Measurements from ENCODE around the gene CXXC1. TPM values are rescaled to one million over a fixed set of nuclear protein-coding genes. Genes with fewer than 3 reads are reported as not detected.

Gene CXXC1
- total and polyA plus RNA-seq, 12 donors: 22.1 to 66.6 (median 26.7) TPM

GRCh38 chr18:50299626-50300388 lies 12.3 kb upstream of the CXXC1 start:
- no peak for TF ChIP-seq CTCF (IDR thresholded peaks at IDR 0.05)
- no peak overlapping the region for H3K27ac ChIP-seq
- peaks cover 0 to 5% (median 0%) of the 10 kb centered on the region in 11 donors for H3K9me3 ChIP-seq
- no peak overlapping the region for H3K4me3 ChIP-seq
- no peak for ATAC-seq
- intact Hi-C loops (cut with DNase I): no loop called here
- no peaks in the 10 kb centered on the region for H3K36me3 ChIP-seq
- 72 to 80% methylated on average over 7 of the region's 7 CpGs for WGBS, 2 donors
- no peak for DNase-seq
- H3K27me3 ChIP-seq: peaks cover 9 to 66% (median 53%) of the 10 kb centered on the region in 7 donors
- H3K4me1 ChIP-seq: peaks cover 0 to 16% (median 13%) of the 10 kb centered on the region in 9 donors

- ATAC-seq: peak in 7 of 8 donors; percentile 12 to 68 (median 32)
- 19 to 23% methylated on average over 43 to 49 of the region's 49 CpGs for WGBS, 2 donors
- intact Hi-C loops (cut with DNase I): no loop called here
Measured at GRCh38 chr18:50298443-50299284, 11.2 kb upstream of the CXXC1 start.

GRCh38 chr18:50297621-50298442 lies 10.3 kb upstream of the CXXC1 start:
- peak overlapping the region in 2 of 10 donors; percentile 1 to 13 for H3K27ac ChIP-seq
- no peaks in the 10 kb centered on the region for H3K36me3 ChIP-seq
- peak overlapping the region; percentile 28 to 64 (median 53) for H3K4me3 ChIP-seq
- H3K9me3 ChIP-seq: no peaks in the 10 kb centered on the region
- H3K27me3 ChIP-seq: peaks cover 9 to 48% (median 41%) of the 10 kb centered on the region in 7 donors
- 11% methylated on average over 28 of the region's 28 CpGs for WGBS, 2 donors
- no peak for TF ChIP-seq CTCF (IDR thresholded peaks at IDR 0.05)
- ATAC-seq (peak; percentile 86 to 98 (median 94)), DNase-seq (peak; percentile 74 to 83)
- intact Hi-C loops (cut with DNase I): no loop called here
- peaks cover 0 to 16% (median 13%) of the 10 kb centered on the region in 9 donors for H3K4me1 ChIP-seq

More at GRCh38 chr18:50298443-50299284, 11.2 kb upstream of the CXXC1 start:
- Histone ChIP-seq H3K36me3 (no peaks in the 10 kb centered on the region), H3K9me3 (no peaks in the 10 kb centered on the region), H3K27me3 (peaks cover 9 to 56% (median 45%) of the 10 kb centered on the region in 7 donors), H3K4me3 (peak overlapping the region; percentile 28 to 64 (median 53)), H3K4me1 (peaks cover 0 to 16% (median 13%) of the 10 kb centered on the region in 9 donors), H3K27ac (peak overlapping the region in 1 of 10 donors; percentile 1)
- DNase-seq: no peak
- TF ChIP-seq CTCF (IDR thresholded peaks at IDR 0.05): no peak
